WTC11 (cell line): ENCODE data around the gene RSRC1. TPM values are rescaled to one million over a fixed set of nuclear protein-coding genes. Genes with fewer than 3 reads are reported as not detected.

Experiments
- ATAC-seq: fragments of 200-7000 bp; cut with Tn5 transposase; 2 replicates; pipeline ENCODE4 v1.10.0; 2021; ENCODE audit warnings: mild to moderate bottlenecking, moderate library complexity
- CTCF ChIA-PET: fragments of 300-600 bp; sonication (Branson Sonifier 250); formaldehyde crosslinking; loops from one replicate; lab custom pipeline; 2021; ENCODE audit warnings: antibody characterized with exemption; lab: Charles Lee
- POLR2A ChIA-PET: fragments of 350-600 bp; sonication (Branson Sonifier 250); formaldehyde crosslinking; loops from one replicate; lab custom pipeline; 2021; ENCODE audit warnings: antibody characterized with exemption; lab: Charles Lee
- DNase-seq: peaks from one replicate; pipeline ENCODE4 v3.0.0; 2021; ENCODE audit warnings: low spot score
- H3K27ac Mint-ChIP-seq: 2 replicates; pipeline ENCODE4 v1.8.0; 2021; ENCODE audit warnings: mixed read lengths
- H3K27me3 Mint-ChIP-seq: 2 replicates; pipeline ENCODE4 v1.8.0; 2021; ENCODE audit warnings: low read depth, mild to moderate bottlenecking, moderate library complexity, mixed read lengths
- H3K36me3 Mint-ChIP-seq: 2 replicates; pipeline ENCODE4 v1.8.0; 2021; ENCODE audit warnings: mixed read lengths
- H3K4me1 Mint-ChIP-seq: 2 replicates; pipeline ENCODE4 v1.8.0; 2022; ENCODE audit warnings: mixed read lengths
- H3K4me3 Mint-ChIP-seq: 2 replicates; pipeline ENCODE4 v1.8.0; 2021; ENCODE audit warnings: mild to moderate bottlenecking, moderate library complexity, mixed read lengths
- H3K9me3 Mint-ChIP-seq: 2 replicates; pipeline ENCODE4 v1.8.0; 2021; ENCODE audit warnings: mixed read lengths
- AR ChIP-seq: fragments of 250-450 bp; sonication (Bioruptor Pico); IDR thresholded peaks from 2 replicates; pipeline ENCODE4 v1.9.0; 2021; ENCODE audit warnings: mild to moderate bottlenecking
- ARID4B ChIP-seq: sonication (generic); formaldehyde crosslinking; IDR thresholded peaks from 2 replicates; pipeline ENCODE4 v1.8.0; 2023; ENCODE audit warnings: missing genetic modification reagents, mild to moderate bottlenecking, borderline replicate concordance
- CTCF ChIP-seq: fragments of 200-600 bp; IDR thresholded peaks from 2 replicates; pipeline ENCODE4 v1.8.0; 2022; ENCODE audit warnings: antibody characterized with exemption
- ERG ChIP-seq: fragments of 250-450 bp; sonication (Bioruptor Pico); IDR thresholded peaks from 2 replicates; pipeline ENCODE4 v1.8.0; 2021; ENCODE audit warnings: mild to moderate bottlenecking
- FOXP4 ChIP-seq: sonication (generic); formaldehyde crosslinking; IDR thresholded peaks from 2 replicates; pipeline ENCODE4 v1.8.0; 2022; ENCODE audit warnings: mild to moderate bottlenecking, missing genetic modification reagents
- HMGA2 ChIP-seq: fragments of 250-450 bp; sonication (Bioruptor Pico); IDR thresholded peaks from 2 replicates; pipeline ENCODE4 v1.4.0; 2021; ENCODE audit warnings: mild to moderate bottlenecking, moderate library complexity
- IRF1 ChIP-seq: sonication (generic); formaldehyde crosslinking; IDR thresholded peaks from 2 replicates; pipeline ENCODE4 v1.8.0; 2023; ENCODE audit warnings: missing genetic modification reagents
- NR1H2 ChIP-seq: sonication (generic); formaldehyde crosslinking; IDR thresholded peaks from 2 replicates; pipeline ENCODE4 v1.9.0; 2021; ENCODE audit warnings: mild to moderate bottlenecking, moderate library complexity, missing genetic modification reagents
- OVOL2 ChIP-seq: fragments of 250-450 bp; sonication (Bioruptor Pico); IDR thresholded peaks from 2 replicates; pipeline ENCODE4 v1.9.0; 2021; ENCODE audit warnings: mild to moderate bottlenecking, borderline replicate concordance
- TP53 ChIP-seq: sonication (generic); formaldehyde crosslinking; IDR thresholded peaks from 2 replicates; pipeline ENCODE4 v1.8.1; 2023; ENCODE audit warnings: mild to moderate bottlenecking, missing genetic modification reagents
- ZBTB43 ChIP-seq: sonication (generic); formaldehyde crosslinking; IDR thresholded peaks from 2 replicates; pipeline ENCODE4 v1.8.1; 2023; ENCODE audit warnings: mild to moderate bottlenecking, missing genetic modification reagents
- ZNF281 ChIP-seq: sonication (generic); formaldehyde crosslinking; IDR thresholded peaks from 2 replicates; pipeline ENCODE4 v1.8.0; 2023; ENCODE audit warnings: mild to moderate bottlenecking, missing genetic modification reagents
- ZNF416 ChIP-seq: fragments of 250-450 bp; sonication (Bioruptor Pico); IDR thresholded peaks from 2 replicates; pipeline ENCODE4 v1.9.0; 2021; ENCODE audit warnings: mild to moderate bottlenecking, inconsistent platforms
- total RNA-seq: library from RNA; stranded (reverse); gene quantifications from 3 replicates; pipeline ENCODE4 v1.2.3, GENCODE V29; 2021

RSRC1 gene
- total RNA-seq, 1 experiment from 2014 or later, result 21.3 TPM

- TF ChIP-seq ZNF281 (no peak), TP53 (CRISPR knock-in tag) (no peak), ZNF416 (CRISPR knock-in tag) (no peak), ZBTB43 (CRISPR knock-in tag) (no peak), AR (CRISPR knock-in tag) (no peak), ERG (CRISPR knock-in tag) (no peak)
Measured at GRCh38 chr3:158420654-158421396, 310.9 kb downstream of the RSRC1 start (continued).

- ATAC-seq, result no peak
- Mint-ChIP-seq H3K4me1 (no peaks in the 10 kb centered on the region), H3K27ac (no peak overlapping the region), H3K36me3 (no peaks in the 10 kb centered on the region), H3K9me3 (no peaks in the 10 kb centered on the region), H3K4me3 (no peak overlapping the region), H3K27me3 (no peaks in the 10 kb centered on the region)
- DNase-seq, result no peak
- CTCF ChIA-PET, result interaction anchor here (0.5 kb wide), 1 partner anchor 177 kb away, joined by 5 read pairs; no protein-coding TSS in a partner anchor
- TF ChIP-seq OVOL2 (CRISPR knock-in tag) (no peak), ARID4B (CRISPR knock-in tag) (no peak), NR1H2 (CRISPR knock-in tag) (no peak), CTCF (no peak), HMGA2 (no peak), IRF1 (CRISPR knock-in tag) (no peak), FOXP4 (CRISPR knock-in tag) (no peak)
- TF ChIP-seq, all 79 proteins: peak for 0
- POLR2A ChIA-PET, result no interaction called here
Measured at GRCh38 chr3:158430448-158430847, 320.6 kb downstream of the RSRC1 start.
